ENCODE results near the gene PRKAG3.
"Not testable (repeated sequence)": the region's sequence is repeated elsewhere in the genome, so short reads cannot be mapped to it uniquely, and the experiment has no call there.

Gene PRKAG3

GRCh38 chr2:218781691-218782527, 49.7 kb downstream of the PRKAG3 start, which contains the start of gene CYP27A1:
Gene CYP27A1, plus strand, starts transcription at chr2:218782147. Its CDS starts 36 bp downstream, at chr2:218782183.
- DNase-seq (ENCODE audit: low read depth) = no peak

DNA sequence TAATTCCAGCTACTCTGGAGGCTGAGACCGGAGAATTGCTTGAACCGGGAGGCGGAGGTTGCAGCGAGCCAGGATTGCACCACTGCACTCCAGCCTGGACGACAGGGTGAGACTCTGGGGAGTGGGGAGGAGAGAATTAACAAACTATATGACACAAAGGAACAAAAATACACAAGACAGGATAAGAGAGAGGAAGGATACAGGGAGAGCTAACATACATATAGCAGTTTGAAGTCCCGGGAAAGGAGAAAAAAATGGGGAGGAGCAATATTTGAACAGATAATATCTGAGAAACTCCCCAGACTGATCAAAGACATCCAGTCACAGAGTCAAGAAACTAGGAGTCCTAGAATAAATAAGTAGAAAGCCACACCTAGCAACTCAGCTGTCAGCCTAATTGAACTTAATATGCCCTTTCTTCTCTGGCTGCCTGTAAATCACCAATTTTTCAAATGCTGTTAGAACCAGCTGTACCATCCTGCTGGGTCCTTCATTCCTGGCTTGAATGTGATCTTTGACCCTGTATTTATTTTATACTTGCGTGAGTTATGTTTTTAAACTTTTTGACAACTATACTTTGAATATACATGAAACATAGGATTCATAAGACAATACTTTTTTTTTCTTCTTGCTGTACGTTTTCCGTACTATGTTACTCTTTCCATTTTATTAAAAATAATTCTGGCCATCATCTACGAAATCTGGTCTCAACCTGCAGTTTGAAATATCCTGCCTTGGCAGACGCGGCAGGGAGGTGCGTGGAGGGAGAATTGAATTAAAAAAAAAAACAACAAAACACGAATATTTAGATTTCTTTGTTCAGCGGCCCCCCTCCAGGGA, 50.5 kb downstream of the PRKAG3 start:
- no peak for DNase-seq (ENCODE audit: low read depth)

DNA sequence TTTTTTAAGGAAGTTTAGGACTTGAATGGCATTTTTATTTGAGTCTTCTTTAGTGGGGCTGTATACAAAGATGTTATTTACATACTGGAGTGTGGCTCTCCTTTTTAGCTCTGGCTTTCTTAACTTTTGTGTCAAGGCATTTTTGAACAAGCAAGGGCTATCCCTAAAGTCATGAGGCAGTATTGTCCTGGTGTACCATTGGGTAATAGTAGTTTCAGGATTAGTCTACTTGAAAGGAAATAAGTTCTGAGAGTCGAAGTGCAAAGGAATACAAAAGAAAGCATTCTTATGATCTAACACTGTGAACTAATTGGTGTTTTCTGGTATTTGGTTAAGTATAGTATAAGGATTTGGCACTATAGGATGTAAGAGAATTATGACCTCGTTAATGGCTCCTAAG, 51.6 kb downstream of the PRKAG3 start:
- no peak for DNase-seq (ENCODE audit: low read depth)

DNA sequence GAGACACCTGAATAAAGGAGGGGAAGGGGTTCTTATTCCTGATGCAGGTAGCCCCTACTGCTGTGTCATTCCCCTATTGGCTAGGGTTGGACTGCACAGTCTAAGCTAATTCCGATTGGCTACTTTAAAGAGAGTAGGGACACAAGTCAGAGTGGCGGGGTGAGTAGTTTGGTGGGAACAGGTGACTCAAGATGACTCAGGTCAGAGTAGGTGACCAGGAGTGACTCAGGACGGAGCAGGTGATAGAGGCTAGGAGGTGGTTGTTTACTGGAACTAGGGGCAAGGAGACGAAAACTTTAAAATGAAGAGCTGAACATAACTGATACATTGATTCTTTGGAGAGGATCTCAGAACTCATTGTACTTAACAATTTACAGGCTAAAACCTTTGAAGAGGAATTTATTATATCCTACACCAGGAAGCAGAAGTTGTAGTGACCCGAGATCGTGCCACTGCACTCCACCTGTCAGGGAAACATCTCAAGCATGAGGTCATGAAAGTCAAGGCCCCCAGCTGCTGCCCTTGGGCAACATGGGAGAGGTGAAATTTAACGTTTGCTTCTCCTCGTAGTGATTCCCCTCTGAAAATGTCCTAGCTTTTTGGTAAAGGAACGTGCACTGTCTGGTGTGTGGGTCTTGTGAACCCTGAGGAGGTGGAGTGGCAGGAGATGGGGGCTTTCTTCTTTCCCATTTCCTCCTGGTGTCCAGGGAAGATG, 54.2 kb downstream of the PRKAG3 start:
- no peak for DNase-seq (ENCODE audit: low read depth)

- no peak for DNase-seq (ENCODE audit: low read depth)
Measured at GRCh38 chr2:218776488-218776887, 55.1 kb downstream of the PRKAG3 start.

DNA sequence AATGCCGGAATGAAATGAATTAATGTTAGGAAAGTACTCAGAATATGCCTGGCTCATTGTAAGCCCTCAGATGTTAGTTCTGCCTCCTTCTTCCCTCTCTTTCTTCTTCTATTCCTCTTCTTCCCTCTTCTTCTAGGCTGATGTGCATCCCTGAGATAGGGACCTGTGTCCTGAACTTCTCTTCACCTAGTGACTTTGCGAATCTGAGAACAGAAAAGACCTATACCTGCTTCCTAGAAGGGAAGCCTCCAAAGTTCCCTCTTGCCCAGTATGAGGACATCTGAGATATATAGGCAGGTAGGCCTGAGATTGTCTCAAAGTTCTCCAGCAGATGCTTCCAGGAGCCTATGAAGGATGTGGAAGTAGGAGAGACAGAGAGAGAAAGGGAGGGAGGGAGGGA, 57.7 kb downstream of the PRKAG3 start:
- DNase-seq (ENCODE audit: low read depth) = no peak

DNA sequence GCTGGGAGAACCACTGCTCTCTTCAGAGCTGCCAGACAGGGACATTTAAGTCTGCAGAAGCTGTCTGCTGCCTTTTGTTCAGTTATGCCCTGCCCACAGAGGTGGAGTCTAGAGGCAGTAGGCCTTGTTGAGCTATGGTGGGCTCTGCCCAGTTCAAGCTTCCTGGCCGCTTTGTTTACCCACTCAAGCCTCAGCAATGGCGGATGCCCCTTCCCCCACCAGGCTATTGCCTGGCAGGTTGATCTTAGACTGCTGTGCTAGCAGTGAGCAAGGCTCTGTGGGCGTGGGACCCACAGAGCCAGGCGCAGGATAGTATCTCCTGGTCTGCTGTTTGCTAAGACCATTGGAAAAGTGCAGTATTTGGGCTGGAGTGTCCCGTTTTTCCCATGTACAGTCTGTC, 58.8 kb downstream of the PRKAG3 start:
- DNase-seq (ENCODE audit: low read depth) = not testable (repeated sequence)
